Panc1 (cell line): Measurements from ENCODE around the gene SMIM1. TPM values are rescaled to one million over a fixed set of nuclear protein-coding genes. Genes with fewer than 3 reads are reported as not detected.

Experiments used
- ATAC-seq: fragments of 200-7000 bp; cut with Tn5 transposase; 2 replicates; pipeline ENCODE4 v1.9.1; 2020; ENCODE audit warnings: mild to moderate bottlenecking, moderate library complexity
- BruUV-seq: library from RNA; stranded (reverse); fragments of 400-500 nt; replicated peaks from 2 replicates; lab custom pipeline; 2021; lab: Mats Ljungman, UMichigan
- CTCF ChIA-PET: fragments of 300-600 bp; sonication (Branson Sonifier 250); formaldehyde crosslinking; loops from one replicate; lab custom pipeline; 2022; ENCODE audit warnings: antibody characterized with exemption; lab: Charles Lee
- POLR2A ChIA-PET: fragments of 300-600 bp; sonication (Branson Sonifier 250); formaldehyde crosslinking; loops from one replicate; lab custom pipeline; 2022; ENCODE audit warnings: antibody characterized with exemption; lab: Charles Lee
- DNase-seq: peaks from one replicate; pipeline ENCODE4 v3.0.0-alpha.2; 2010; ENCODE audit warnings: low read depth, low spot score
- H3K27ac ChIP-seq: 2 replicates; pipeline ENCODE4 v1.5.1; 2011; ENCODE audit warnings: mild to moderate bottlenecking, low read length, inconsistent platforms
- H3K27me3 ChIP-seq: fragments of 200-500 bp; sonication (Bioruptor generic); 2 replicates; pipeline ENCODE4 v1.6.0; 2014; ENCODE audit warnings: low read length, inconsistent platforms; ENCODE audit not compliant: control insufficient read depth, insufficient read depth
- H3K36me3 ChIP-seq: fragments of 200-500 bp; sonication (Bioruptor generic); 2 replicates; pipeline ENCODE4 v1.5.1; 2014; ENCODE audit warnings: inconsistent platforms, mild to moderate bottlenecking, low read length, moderate library complexity; ENCODE audit not compliant: control insufficient read depth, insufficient read depth
- H3K4me1 ChIP-seq: 2 replicates; pipeline ENCODE4 v1.5.1; 2011; ENCODE audit warnings: inconsistent platforms, mild to moderate bottlenecking, low read length, moderate library complexity; ENCODE audit not compliant: control insufficient read depth, insufficient read depth
- H3K4me3 ChIP-seq, 2 experiments: 2 replicates each; pipeline ENCODE4 v1.5.1; 2011 to 2012; ENCODE audit warnings: low read depth in 2 of 2, low read length in 2 of 2, mild to moderate bottlenecking in 2 of 2, inconsistent platforms in 1 of 2, moderate library complexity in 1 of 2
- H3K9me3 ChIP-seq: fragments of 200-500 bp; sonication (Bioruptor generic); 2 replicates; pipeline ENCODE4 v1.5.1; 2014; ENCODE audit warnings: low read depth, mild to moderate bottlenecking, inconsistent platforms, low read length, moderate library complexity; ENCODE audit not compliant: control insufficient read depth, insufficient read depth
- CTCF ChIP-seq: fragments of 450-650 bp; IDR thresholded peaks from 2 replicates; pipeline ENCODE4 v1.5.1; 2017; ENCODE audit warnings: mild to moderate bottlenecking
- POLR2AphosphoS5 ChIP-seq: IDR thresholded peaks from 2 replicates; pipeline ENCODE4 v1.6.1; 2012; ENCODE audit warnings: mild to moderate bottlenecking, low read depth, low read length, moderate library complexity
- REST ChIP-seq, 2 experiments: IDR thresholded peaks; 2 replicates each; pipeline ENCODE4 v1.6.1; 2011 to 2012; ENCODE audit warnings: low read depth in 2 of 2, control low read depth in 1 of 2, low read length in 1 of 2, mild to moderate bottlenecking in 1 of 2, moderate library complexity in 1 of 2; ENCODE audit not compliant: insufficient read depth in 1 of 2
- SIN3A ChIP-seq: IDR thresholded peaks from 2 replicates; pipeline ENCODE4 v1.6.1; 2012; ENCODE audit warnings: low read depth, mild to moderate bottlenecking, low read length, moderate library complexity, borderline replicate concordance; ENCODE audit not compliant: insufficient read depth
- TCF7L2 ChIP-seq: IDR thresholded peaks from 2 replicates; pipeline ENCODE4 v1.6.1; 2011; ENCODE audit warnings: mild to moderate bottlenecking, low read depth, low read length, inconsistent platforms
- in situ Hi-C: cut with HindIII; loops from 2 replicates; pipeline ENCODE4 v1.10.0; 2016; ENCODE audit warnings: low sequenced_read_pairs, low pct_unique_long_range_greater_than_20kb
- intact Hi-C: fragments of 100-400 bp; cut with micrococcal nuclease; formaldehyde crosslinking; loops from one replicate; pipeline ENCODE4 v1.10.0; 2022; ENCODE audit not compliant: unreplicated experiment
- total RNA-seq: library from RNA; stranded (reverse); gene quantifications from one replicate; pipeline ENCODE4 v1.2.1, GENCODE V29; 2021; ENCODE audit not compliant: unreplicated experiment

Gene SMIM1
- total RNA-seq, 1 experiment from 2014 or later, result 35.5 TPM

GRCh38 chr1:3740042-3740441, 32.5 kb upstream of the SMIM1 start:
- Histone ChIP-seq H3K27me3 (no peaks in the 10 kb centered on the region), H3K4me1 (no peaks in the 10 kb centered on the region; the same call in 1 of the 2 replicates), H3K27ac (no peak overlapping the region), H3K4me3 (no peak overlapping the region), H3K36me3 (no peaks in the 10 kb centered on the region; the same call in 1 of the 2 replicates), H3K9me3 (no peaks in the 10 kb centered on the region)
- ChIA-PET CTCF (no interaction called here), POLR2A (no interaction called here)
- intact Hi-C loops, result no loop called here
- in situ Hi-C loops, result no loop called here
- ATAC-seq, result no peak
- BruUV-seq, result no TSS peak
- DNase-seq, result no peak
- no peak for TF ChIP-seq TCF7L2

GRCh38 chr1:3740752-3741151, 31.8 kb upstream of the SMIM1 start:
- intact Hi-C loops, result no loop called here
- DNase-seq, result no peak
- H3K4me3 ChIP-seq, result no peak overlapping the region
- BruUV-seq, result no TSS peak
- no peak overlapping the region for H3K27ac ChIP-seq
- no peaks in the 10 kb centered on the region for H3K9me3 ChIP-seq
- no peaks in the 10 kb centered on the region; the same call in 1 of the 2 replicates for H3K36me3 ChIP-seq
- ChIA-PET POLR2A (no interaction called here), CTCF (no interaction called here)
- H3K4me1 ChIP-seq, result no peaks in the 10 kb centered on the region; the same call in none of the 2 replicates
- no peaks in the 10 kb centered on the region for H3K27me3 ChIP-seq
- in situ Hi-C loops, result no loop called here
- no peak for TF ChIP-seq SIN3A
- TF ChIP-seq TCF7L2, result no peak
- no peak for TF ChIP-seq POLR2AphosphoS5
- no peak for TF ChIP-seq REST (IDR thresholded peaks at IDR 0.05; ENCODE audit: insufficient read depth in 1 of 2, low read depth in 2 of 2, low read length in 1 of 2)
- TF ChIP-seq CTCF, result no peak
- ATAC-seq, result no peak

- Histone ChIP-seq H3K4me1 (peaks cover 6% of the 10 kb centered on the region), H3K27me3 (no peaks in the 10 kb centered on the region), H3K4me3 (no peak overlapping the region), H3K36me3 (no peaks in the 10 kb centered on the region; the same call in 1 of the 2 replicates), H3K27ac (no peak overlapping the region), H3K9me3 (no peaks in the 10 kb centered on the region)
- in situ Hi-C loops (no loop called here), intact Hi-C loops (no loop called here)
- ChIA-PET CTCF (no interaction called here), POLR2A (no interaction called here)
- DNase-seq (no peak), ATAC-seq (no peak)
- BruUV-seq, result no TSS peak
- TF ChIP-seq SIN3A (no peak), CTCF (no peak), POLR2AphosphoS5 (no peak), TCF7L2 (no peak), REST (IDR thresholded peaks at IDR 0.05; ENCODE audit: insufficient read depth in 1 of 2, low read depth in 2 of 2, low read length in 1 of 2) (no peak)
Observed at GRCh38 chr1:3741566-3742438, 30.7 kb upstream of the SMIM1 start.
